NCI-H524 treated with DMSO at 0.1 percent for 48 hours (cell line): ENCODE measurements around the gene MGRN1.
A peak's percentile ranks its signal among the peaks of the same experiment; 100 is the strongest.

ENCODE experiments used
- DNase-seq: peaks from one replicate; lab custom pipeline; 2025; lab: John Stamatoyannopoulos, UW

Gene MGRN1

GRCh38 chr16:4624015-4624826 lies at the start of gene MGRN1:
Gene MGRN1, plus strand, starts transcription at chr16:4624826. Its CDS starts 135 bp downstream, at chr16:4624961.
- DNase-seq = peak; percentile 81

- no peak for DNase-seq
Measured at GRCh38 chr16:4574919-4575705, 49.5 kb upstream of the MGRN1 start.

- no peak for DNase-seq
Measured at GRCh38 chr16:4576008-4576407, 48.6 kb upstream of the MGRN1 start.

GRCh38 chr16:4578961-4579530 lies 45.6 kb upstream of the MGRN1 start:
- DNase-seq = no peak

GRCh38 chr16:4580250-4580649 lies 44.4 kb upstream of the MGRN1 start:
- no peak for DNase-seq

- DNase-seq = no peak
Measured at GRCh38 chr16:4583906-4584305, 40.7 kb upstream of the MGRN1 start.

GRCh38 chr16:4586291-4586690 lies 38.3 kb upstream of the MGRN1 start:
- no peak for DNase-seq

- DNase-seq = no peak
Measured at GRCh38 chr16:4588386-4588785, 36.2 kb upstream of the MGRN1 start.

GRCh38 chr16:4588961-4589360 lies 35.7 kb upstream of the MGRN1 start:
- no peak for DNase-seq

- DNase-seq = no peak
Measured at GRCh38 chr16:4591191-4591590, 33.4 kb upstream of the MGRN1 start.

GRCh38 chr16:4591706-4592470 lies 32.7 kb upstream of the MGRN1 start:
- DNase-seq = no peak

GRCh38 chr16:4593086-4593485 lies 31.5 kb upstream of the MGRN1 start:
- peak; percentile 68 for DNase-seq

- no peak for DNase-seq
Measured at GRCh38 chr16:4594433-4595410, 29.9 kb upstream of the MGRN1 start.

GRCh38 chr16:4597174-4597573 lies 27.5 kb upstream of the MGRN1 start:
- DNase-seq = no peak

GRCh38 chr16:4599037-4599436 lies 25.6 kb upstream of the MGRN1 start:
- no peak for DNase-seq

- no peak for DNase-seq
Measured at GRCh38 chr16:4599545-4599944, 25.1 kb upstream of the MGRN1 start.

- no peak for DNase-seq
Measured at GRCh38 chr16:4601036-4601863, 23.4 kb upstream of the MGRN1 start.

GRCh38 chr16:4601864-4602186 lies 22.8 kb upstream of the MGRN1 start:
- no peak for DNase-seq

GRCh38 chr16:4602331-4602730 lies 22.3 kb upstream of the MGRN1 start:
- DNase-seq = no peak

- DNase-seq = no peak
Measured at GRCh38 chr16:4603624-4604170, 20.9 kb upstream of the MGRN1 start.
